ENCODE data around the gene FNDC10.

- TF ChIP-seq ATF3 (CRISPR knock-in tag; conservative IDR thresholded peaks at IDR 0.05) (no peak), ESRRA (CRISPR knock-in tag; IDR thresholded peaks at IDR 0.05; ENCODE audit: borderline replicate concordance) (no peak), CTCF (IDR thresholded peaks at IDR 0.05) (no peak)
These were observed 26.5 kb upstream of the FNDC10 start for GRCh38 chr1:1626207-1627141.

All from WTC11 (cell line).